Measurements from ENCODE around the gene PSMC4. TPM values are rescaled to one million over a fixed set of nuclear protein-coding genes. Genes with fewer than 3 reads are reported as not detected.

The PSMC4 gene
- total RNA-seq, 1 experiment from 2014 or later, result 120 TPM

DNA sequence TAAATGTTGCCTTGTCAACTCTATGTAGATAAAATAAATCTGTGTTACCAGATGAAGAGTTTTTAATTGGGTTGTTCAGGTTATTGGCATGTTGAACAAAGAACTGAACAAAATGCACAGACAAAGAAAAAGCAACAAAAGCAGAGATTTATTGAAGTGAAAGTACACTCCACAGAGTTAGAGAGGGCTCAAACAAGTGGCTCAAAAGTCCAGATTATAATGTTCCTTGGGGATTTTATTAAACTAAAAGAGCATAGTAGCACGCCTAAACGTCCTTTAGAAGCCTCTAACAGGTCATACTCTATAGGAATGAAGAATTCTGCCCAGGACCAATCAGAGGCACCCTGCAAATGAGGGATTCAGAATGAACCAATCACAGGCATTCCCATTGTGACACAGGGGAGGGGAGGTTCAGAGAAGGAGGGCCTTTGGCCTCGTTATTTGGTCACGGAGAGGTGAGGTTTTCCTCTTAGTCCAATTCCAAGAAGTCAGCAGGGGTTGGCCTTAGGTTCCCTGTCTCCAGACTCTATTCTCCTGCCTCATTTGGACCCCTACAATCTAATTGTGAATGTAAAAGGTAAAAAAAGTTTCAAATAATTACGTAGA lies 12.8 kb downstream of the PSMC4 start:
- Histone ChIP-seq H3K4me3 (replicated peaks in 1 of 2; ENCODE audit: low read depth in 1 of 2, low read length in 2 of 2) (no peak overlapping the region), H3K9me2 (ENCODE audit: insufficient read depth) (no peaks in the 10 kb centered on the region), H3K27me3 (ENCODE audit: insufficient read depth, low read length) (no peaks in the 10 kb centered on the region), H3K27ac (ENCODE audit: low read depth, low read length) (no peak overlapping the region), H3K4me1 (ENCODE audit: control insufficient read depth in 1 of 2, insufficient read depth in 2 of 2, low read length in 2 of 2) (no peaks in the 10 kb centered on the region), H3K79me2 (ENCODE audit: insufficient read depth, low read length) (peaks cover 68% of the 10 kb centered on the region), H3K9ac (ENCODE audit: low read length) (no peak overlapping the region), H2AFZ (ENCODE audit: low read depth, low read length, poor library complexity, severe bottlenecking) (no peak overlapping the region), H4K20me1 (ENCODE audit: insufficient read depth) (no peaks in the 10 kb centered on the region), H3K4me2 (ENCODE audit: low read length) (no peak overlapping the region), H3K9me3 (ENCODE audit: control insufficient read depth in 1 of 2, insufficient read depth in 1 of 2, low read depth in 1 of 2, low read length in 2 of 2) (peaks cover 16 to 21% of the 10 kb centered on the region in 2 experiments; a peak in 3 of 4 replicates), H3K36me3 (ENCODE audit: control insufficient read depth in 1 of 2, insufficient read depth in 2 of 2, low read length in 2 of 2) (peaks cover 20 to 44% of the 10 kb centered on the region in 2 experiments)
- RAD21 ChIA-PET (ENCODE audit: low non-redundant PET in 1 of 2, low total read pairs in 2 of 2, uncharacterized antibody in 2 of 2, unreplicated experiment in 2 of 2), result no interaction called here
- TF ChIP-seq TCF7L2 (IDR thresholded peaks at IDR 0.05; ENCODE audit: borderline replicate concordance, extremely low read depth, insufficient read depth, insufficient read length) (no peak), EZH2 (IDR thresholded peaks at IDR 0.05) (no peak), ZFX (IDR thresholded peaks at IDR 0.05) (no peak), JUND (IDR thresholded peaks at IDR 0.05) (no peak), CBX3 (IDR thresholded peaks at IDR 0.05; ENCODE audit: low read depth) (no peak), YY1 (IDR thresholded peaks at IDR 0.05; ENCODE audit: extremely low read depth, insufficient replicate concordance, low read depth, low read length) (no peak), CEBPB (IDR thresholded peaks at IDR 0.05; ENCODE audit: low read depth) (no peak), ELF1 (IDR thresholded peaks at IDR 0.05; ENCODE audit: borderline replicate concordance, low read depth) (no peak), RAD21 (IDR thresholded peaks at IDR 0.05; ENCODE audit: low read depth) (no peak)
- TF ChIP-seq, protein P1, sequence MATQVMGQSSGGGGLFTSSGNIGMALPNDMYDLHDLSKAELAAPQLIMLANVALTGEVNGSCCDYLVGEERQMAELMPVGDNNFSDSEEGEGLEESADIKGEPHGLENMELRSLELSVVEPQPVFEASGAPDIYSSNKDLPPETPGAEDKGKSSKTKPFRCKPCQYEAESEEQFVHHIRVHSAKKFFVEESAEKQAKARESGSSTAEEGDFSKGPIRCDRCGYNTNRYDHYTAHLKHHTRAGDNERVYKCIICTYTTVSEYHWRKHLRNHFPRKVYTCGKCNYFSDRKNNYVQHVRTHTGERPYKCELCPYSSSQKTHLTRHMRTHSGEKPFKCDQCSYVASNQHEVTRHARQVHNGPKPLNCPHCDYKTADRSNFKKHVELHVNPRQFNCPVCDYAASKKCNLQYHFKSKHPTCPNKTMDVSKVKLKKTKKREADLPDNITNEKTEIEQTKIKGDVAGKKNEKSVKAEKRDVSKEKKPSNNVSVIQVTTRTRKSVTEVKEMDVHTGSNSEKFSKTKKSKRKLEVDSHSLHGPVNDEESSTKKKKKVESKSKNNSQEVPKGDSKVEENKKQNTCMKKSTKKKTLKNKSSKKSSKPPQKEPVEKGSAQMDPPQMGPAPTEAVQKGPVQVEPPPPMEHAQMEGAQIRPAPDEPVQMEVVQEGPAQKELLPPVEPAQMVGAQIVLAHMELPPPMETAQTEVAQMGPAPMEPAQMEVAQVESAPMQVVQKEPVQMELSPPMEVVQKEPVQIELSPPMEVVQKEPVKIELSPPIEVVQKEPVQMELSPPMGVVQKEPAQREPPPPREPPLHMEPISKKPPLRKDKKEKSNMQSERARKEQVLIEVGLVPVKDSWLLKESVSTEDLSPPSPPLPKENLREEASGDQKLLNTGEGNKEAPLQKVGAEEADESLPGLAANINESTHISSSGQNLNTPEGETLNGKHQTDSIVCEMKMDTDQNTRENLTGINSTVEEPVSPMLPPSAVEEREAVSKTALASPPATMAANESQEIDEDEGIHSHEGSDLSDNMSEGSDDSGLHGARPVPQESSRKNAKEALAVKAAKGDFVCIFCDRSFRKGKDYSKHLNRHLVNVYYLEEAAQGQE (IDR thresholded peaks at IDR 0.05; ENCODE audit: low read depth), result no peak
- TF ChIP-seq, protein P2, sequence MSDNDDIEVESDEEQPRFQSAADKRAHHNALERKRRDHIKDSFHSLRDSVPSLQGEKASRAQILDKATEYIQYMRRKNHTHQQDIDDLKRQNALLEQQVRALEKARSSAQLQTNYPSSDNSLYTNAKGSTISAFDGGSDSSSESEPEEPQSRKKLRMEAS (IDR thresholded peaks at IDR 0.05), result no peak
- TF ChIP-seq, protein P3, sequence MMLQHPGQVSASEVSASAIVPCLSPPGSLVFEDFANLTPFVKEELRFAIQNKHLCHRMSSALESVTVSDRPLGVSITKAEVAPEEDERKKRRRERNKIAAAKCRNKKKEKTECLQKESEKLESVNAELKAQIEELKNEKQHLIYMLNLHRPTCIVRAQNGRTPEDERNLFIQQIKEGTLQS (IDR thresholded peaks at IDR 0.05), result no peak
- TF ChIP-seq, protein P4, sequence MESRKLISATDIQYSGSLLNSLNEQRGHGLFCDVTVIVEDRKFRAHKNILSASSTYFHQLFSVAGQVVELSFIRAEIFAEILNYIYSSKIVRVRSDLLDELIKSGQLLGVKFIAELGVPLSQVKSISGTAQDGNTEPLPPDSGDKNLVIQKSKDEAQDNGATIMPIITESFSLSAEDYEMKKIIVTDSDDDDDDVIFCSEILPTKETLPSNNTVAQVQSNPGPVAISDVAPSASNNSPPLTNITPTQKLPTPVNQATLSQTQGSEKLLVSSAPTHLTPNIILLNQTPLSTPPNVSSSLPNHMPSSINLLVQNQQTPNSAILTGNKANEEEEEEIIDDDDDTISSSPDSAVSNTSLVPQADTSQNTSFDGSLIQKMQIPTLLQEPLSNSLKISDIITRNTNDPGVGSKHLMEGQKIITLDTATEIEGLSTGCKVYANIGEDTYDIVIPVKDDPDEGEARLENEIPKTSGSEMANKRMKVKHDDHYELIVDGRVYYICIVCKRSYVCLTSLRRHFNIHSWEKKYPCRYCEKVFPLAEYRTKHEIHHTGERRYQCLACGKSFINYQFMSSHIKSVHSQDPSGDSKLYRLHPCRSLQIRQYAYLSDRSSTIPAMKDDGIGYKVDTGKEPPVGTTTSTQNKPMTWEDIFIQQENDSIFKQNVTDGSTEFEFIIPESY (IDR thresholded peaks at IDR 0.05; ENCODE audit: extremely low read depth, insufficient replicate concordance, low read length), result no peak
- TF ChIP-seq, protein P5, sequence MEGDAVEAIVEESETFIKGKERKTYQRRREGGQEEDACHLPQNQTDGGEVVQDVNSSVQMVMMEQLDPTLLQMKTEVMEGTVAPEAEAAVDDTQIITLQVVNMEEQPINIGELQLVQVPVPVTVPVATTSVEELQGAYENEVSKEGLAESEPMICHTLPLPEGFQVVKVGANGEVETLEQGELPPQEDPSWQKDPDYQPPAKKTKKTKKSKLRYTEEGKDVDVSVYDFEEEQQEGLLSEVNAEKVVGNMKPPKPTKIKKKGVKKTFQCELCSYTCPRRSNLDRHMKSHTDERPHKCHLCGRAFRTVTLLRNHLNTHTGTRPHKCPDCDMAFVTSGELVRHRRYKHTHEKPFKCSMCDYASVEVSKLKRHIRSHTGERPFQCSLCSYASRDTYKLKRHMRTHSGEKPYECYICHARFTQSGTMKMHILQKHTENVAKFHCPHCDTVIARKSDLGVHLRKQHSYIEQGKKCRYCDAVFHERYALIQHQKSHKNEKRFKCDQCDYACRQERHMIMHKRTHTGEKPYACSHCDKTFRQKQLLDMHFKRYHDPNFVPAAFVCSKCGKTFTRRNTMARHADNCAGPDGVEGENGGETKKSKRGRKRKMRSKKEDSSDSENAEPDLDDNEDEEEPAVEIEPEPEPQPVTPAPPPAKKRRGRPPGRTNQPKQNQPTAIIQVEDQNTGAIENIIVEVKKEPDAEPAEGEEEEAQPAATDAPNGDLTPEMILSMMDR (IDR thresholded peaks at IDR 0.05 in 2 of 3, conservative IDR thresholded peaks at IDR 0.05 in 1 of 3; ENCODE audit: borderline replicate concordance in 1 of 3, insufficient read depth in 1 of 3, low read depth in 2 of 3, low read length in 2 of 3), result no peak
- DNase-seq (ENCODE audit: low read depth, low spot score) (no peak), ATAC-seq (no peak; the same call in 1 of the 2 replicates)
- intact Hi-C loops (cut with micrococcal nuclease), result no loop called here
- no TSS peak for BruUV-seq (replicated peaks)
- CTCF ChIA-PET, result no interaction called here
- POLR2A ChIA-PET, result interaction anchor here (2.0 kb wide), 1 partner anchor 13 kb away, joined by 4 read pairs; the partner anchor contains the start of gene PSMC4

All from HCT116 (cell line).